ENCODE results near the gene HSPB1.
"Not testable (repeated sequence)": the region's sequence is repeated elsewhere in the genome, so short reads cannot be mapped to it uniquely, and the experiment has no call there.

Gene HSPB1

DNA sequence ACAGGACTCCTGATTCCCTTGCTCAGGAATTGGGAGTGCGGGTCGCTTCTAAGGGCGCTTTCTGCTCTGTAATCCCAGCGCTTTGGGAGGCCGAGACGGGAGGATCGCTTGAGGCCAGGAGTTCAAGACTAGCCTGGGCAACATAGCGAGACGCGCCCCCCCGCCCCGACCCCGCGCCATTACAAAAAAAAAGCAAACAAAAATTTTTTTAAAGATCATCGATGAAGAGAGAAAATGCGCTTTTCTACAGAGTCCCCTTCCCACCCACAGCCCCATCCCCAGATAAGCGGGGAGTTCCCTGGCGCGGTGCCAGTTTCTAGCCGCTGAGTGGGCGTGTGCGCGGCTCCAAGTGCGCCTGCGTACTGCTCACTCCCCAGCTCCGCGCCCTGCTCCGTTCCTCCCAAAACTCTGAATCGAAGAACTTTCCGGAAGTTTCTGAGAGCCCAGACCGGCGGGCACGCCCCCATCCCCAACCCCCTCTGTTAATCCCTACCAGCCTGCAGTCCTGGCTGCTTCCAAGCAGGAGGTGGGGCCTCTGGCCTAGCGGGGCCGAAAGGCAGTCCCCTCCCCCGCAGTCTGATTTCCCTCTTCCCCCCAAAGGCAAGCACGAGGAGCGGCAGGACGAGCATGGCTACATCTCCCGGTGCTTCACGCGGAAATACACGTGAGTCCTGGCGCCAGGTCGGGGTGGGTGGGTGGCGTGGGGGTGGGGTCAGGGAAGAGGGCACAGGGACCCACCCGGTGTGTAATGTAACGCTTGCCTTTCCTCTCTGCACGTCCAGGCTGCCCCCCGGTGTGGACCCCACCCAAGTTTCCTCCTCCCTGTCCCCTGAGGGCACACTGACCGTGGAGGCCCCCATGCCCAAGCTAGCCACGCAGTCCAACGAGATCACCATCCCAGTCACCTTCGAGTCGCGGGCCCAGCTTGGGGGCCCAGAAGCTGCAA is 1.0 kb downstream of the HSPB1 start:
- in situ Hi-C loops (cut with MboI; ENCODE audit: low sequenced_read_pairs), result no loop called here

DNA sequence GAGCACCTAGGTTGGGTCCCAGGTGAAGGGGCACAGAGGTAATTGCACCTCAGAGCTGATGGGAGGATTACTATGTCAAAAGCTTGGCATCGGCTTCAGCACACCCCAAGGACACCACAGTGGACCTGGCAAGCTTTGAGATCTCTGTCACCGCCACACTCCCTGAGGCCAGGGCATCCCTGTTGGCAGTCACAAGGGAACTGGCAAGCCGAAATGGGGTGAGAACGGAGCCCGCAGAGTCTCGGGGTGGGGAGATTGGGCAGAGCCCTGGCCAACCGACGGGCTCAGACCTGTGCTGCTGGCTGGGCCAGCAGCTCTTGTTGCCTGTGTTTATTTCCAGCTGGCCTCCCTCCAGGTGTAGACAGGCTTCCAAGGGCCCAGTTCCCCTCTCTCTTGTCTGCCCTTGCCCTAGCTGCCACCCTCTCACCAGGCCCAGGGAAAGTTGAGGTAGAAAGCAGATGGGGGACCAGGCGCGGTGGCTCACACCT is 2.5 kb downstream of the HSPB1 start:
- in situ Hi-C loops (cut with MboI; ENCODE audit: low sequenced_read_pairs), result no loop called here

DNA sequence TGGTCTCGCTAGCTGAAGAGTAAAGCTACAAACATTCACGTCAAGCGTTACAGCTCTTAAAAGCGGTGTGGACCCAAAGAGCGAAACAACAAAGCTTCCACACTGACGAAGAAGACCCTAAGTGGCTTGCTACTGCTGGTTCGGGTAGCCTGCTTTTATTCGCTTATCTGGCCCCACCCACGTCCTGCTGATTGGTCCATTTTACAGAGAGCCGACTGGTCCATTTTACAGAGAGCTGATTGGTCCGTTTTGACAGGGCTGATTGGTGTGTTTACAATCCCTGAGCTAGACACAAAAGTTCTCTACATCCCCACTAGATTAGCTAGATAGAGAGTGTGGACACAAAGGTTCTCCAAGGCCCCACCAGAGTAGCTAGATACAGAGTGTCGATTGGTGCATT is 6.4 kb downstream of the HSPB1 start:
- in situ Hi-C loops (cut with MboI; ENCODE audit: low sequenced_read_pairs), result not testable (repeated sequence)

DNA sequence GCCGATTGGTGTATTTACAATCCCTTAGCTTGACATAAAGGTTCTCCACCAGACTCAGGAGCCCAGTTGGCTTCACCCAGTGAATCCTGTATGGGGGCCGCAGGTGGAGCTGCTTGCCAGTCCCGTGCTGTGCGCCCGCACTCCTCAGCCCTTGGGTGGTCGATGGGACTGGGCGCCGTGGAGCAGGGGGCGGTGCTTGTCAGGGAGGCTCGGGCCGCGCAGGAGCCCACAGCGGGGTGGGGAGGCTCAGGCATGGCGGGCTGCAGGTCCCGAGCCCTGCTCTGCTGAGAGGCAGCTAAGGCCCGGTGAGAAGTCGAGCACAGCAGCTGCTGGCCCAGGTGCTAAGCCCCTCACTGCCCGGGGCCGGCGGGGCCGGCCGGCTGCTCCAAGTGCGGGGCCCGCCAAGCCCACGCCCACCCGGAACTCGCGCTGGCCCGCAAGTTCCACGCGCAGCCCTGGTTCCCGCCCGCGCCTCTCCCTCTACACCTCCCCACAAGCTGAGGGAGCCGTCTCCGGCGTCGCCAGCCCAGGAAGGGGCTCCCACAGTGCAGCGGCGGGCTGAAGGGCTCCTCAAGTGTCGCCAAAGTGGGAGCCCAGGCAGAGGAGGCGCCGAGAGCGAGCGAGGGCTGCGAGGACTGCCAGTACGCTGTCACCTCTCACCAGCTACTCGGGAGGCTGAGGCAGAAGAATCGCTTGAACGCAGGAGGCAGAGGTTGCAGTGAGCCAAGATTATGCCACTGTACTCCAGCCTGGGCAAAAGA is 7.0 kb downstream of the HSPB1 start:
- in situ Hi-C loops (cut with MboI; ENCODE audit: low sequenced_read_pairs), result loop anchor here (10.0 kb wide), 1 partner anchor 125 kb away; no protein-coding TSS in a partner anchor

DNA sequence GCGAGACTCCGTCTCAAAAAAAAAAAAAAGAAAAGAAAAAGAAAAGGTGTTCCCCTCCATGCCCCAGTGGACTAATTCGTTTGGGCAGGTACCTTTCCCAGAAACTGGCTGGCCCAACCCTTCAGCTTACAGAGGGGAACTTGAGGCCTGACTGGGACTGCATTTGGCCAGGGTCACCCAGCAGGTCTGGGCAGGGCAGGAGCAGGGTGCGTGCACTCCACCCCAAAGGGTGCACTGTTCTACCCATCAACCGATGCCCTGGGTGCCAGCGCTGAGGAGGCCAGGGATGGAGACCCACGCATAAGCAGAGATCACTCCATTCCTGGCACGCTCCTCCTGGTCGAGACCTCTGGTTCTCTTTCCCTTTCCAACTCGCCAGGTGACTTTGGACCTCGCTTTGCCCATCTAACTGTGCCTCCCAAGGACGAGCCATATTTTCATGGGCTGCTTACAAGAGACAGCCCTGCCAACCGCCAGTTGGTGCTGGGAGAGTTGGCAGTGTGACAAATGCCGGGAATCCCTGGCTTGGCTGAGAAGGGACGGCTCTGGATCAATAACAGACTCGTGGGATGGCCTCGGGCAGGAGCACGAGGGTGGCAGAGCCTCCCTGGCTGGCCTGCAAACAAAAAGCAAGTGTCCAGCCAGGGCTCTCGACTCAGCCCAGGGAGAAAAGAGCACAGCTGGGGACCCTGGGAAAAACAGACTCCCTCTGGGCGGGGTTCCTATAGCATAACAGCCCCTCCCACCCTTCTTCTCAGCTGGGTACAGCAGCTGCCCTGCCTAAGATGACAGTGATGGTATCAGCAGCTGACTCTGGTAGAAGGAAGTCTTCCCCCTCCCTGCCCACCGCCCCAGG is 7.9 kb downstream of the HSPB1 start:
- in situ Hi-C loops (cut with MboI; ENCODE audit: low sequenced_read_pairs), result loop anchor here (10.0 kb wide), 1 partner anchor 126 kb away; no protein-coding TSS in a partner anchor

DNA sequence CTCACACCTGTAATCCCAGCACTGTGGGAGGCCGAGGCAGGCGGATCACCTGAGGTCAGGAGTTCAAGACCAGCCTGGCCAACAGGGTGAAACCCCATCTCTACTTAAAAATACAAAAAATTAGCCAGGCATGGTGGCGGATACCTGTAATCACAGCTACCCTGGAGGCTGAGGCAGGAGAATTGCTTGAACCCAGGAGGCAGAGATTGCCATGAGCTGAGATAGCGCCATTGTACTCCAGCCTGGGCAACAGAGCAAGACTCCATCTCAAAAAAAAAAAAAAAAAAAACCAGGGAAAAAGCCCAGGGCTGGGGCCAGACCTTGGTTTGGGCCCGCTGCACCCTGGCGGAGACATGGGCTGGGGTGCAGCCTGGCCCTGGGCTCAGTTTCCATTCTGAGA is 9.4 kb downstream of the HSPB1 start:
- in situ Hi-C loops (cut with MboI; ENCODE audit: low sequenced_read_pairs), result loop anchor here (10.0 kb wide), 1 partner anchor 127 kb away; no protein-coding TSS in a partner anchor

DNA sequence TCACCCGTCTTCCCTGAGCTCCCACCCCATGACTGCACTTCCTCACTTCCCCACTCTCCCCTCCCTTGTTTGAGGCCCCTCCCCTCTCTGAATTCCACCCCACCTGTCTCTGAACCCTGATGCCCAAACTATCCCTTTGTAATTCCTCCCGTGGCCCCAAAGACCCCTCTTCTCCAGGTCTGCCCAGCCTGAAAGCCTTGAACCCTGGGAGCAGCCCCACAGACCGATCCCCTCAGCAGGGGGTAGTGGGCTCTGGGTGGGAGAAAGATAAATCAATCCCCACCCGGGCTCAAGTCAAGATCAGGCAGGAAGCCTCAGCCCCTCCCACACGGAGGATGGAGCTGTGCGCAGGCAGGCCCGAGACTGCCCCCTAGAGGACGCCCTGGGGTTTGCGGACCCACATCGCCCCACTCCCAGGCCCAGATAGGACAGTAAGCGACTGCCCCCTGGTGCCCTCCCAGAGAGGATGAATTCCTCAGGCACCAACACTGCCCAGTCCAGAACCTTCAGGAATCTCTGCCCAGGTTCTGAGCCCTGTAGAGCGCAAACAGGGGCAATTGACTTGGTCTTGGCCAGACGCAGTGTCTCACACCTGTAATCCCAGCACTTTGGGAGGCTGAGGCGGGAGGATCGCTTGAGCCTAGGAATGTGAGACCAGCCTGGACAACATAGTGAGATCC is 11.7 kb downstream of the HSPB1 start:
- in situ Hi-C loops (cut with MboI; ENCODE audit: low sequenced_read_pairs), result loop anchor here (10.0 kb wide), 1 partner anchor 129 kb away; no protein-coding TSS in a partner anchor

DNA sequence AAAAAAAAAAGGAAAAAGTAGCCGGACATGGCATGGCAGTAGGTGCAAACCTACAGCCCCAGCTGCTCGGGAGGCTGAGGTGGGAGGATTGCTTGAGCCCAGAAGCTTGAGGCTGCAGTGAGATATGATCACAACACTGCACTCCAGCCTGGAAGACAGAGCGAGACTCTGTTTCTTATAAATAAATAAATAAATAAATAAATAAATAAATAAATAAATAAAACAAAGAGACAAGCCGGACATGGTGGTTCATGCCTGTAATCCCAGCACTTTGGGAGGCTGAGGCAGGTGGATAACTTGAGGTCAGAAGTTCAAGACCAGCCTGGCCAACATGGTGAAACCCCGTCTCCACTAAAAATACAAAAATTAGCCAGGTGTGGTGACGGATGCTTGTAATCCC is 12.3 kb downstream of the HSPB1 start:
- in situ Hi-C loops (cut with MboI; ENCODE audit: low sequenced_read_pairs), result loop anchor here (10.0 kb wide), 1 partner anchor 130 kb away; no protein-coding TSS in a partner anchor

DNA sequence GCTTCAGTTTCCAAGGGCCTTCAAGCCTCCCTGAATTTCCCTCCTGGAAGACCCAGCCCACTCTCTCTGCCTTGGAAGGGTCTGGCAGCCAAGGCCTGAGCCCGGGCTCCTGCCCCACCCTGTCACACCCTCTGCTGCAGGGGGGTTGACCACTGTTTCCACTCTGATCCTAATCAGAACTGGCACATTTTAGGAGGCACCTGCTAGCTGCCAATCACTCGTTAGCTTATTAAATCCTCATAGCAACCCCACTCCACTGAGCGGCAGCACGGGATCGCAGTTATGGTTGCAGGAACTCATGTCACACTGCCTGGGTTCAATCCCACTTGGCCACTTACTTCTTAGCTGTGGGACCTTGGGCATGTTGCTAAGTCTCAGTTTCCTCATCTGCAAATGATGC is 12.9 kb downstream of the HSPB1 start:
- in situ Hi-C loops (cut with MboI; ENCODE audit: low sequenced_read_pairs), result loop anchor here (10.0 kb wide), 1 partner anchor 131 kb away; no protein-coding TSS in a partner anchor

DNA sequence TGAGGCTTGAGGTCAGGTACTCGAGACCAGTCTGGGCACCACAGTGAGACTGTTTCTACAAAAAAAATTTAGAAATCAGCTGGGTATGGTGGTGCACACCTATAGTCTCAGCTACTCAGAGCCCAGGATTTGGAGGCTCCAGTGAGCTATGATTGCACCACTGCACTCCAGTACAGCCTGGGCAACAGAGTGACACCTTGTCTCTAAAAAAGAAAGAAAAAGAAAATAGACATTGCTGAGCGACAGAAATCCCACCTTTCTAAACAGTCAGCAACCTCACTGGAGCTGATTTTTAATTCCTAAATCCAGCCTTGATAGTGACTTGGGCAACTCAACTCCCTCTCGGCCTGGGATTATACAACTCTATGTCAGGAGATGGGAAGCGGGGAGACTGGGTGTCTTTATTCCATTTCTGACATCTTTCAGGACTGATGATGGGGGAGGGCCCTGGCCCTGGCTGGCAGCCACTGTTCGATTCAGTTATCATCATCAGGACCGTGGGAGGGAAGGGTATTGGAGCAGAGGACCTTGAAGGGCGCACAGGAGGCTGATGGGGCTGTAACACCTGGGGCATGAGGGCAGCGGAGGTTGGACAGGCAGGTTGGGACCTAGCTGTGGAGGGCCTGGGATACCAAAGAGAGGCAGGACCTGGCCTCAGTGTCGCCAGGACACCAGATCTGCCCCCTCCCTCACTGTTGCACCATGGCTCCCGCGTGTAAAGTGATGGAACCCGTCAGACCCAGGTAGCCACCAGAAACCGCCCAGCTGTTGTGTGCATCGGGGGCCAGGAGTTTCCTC is 14.7 kb downstream of the HSPB1 start:
- in situ Hi-C loops (cut with MboI; ENCODE audit: low sequenced_read_pairs), result loop anchor here (10.0 kb wide), 1 partner anchor 132 kb away; no protein-coding TSS in a partner anchor

DNA sequence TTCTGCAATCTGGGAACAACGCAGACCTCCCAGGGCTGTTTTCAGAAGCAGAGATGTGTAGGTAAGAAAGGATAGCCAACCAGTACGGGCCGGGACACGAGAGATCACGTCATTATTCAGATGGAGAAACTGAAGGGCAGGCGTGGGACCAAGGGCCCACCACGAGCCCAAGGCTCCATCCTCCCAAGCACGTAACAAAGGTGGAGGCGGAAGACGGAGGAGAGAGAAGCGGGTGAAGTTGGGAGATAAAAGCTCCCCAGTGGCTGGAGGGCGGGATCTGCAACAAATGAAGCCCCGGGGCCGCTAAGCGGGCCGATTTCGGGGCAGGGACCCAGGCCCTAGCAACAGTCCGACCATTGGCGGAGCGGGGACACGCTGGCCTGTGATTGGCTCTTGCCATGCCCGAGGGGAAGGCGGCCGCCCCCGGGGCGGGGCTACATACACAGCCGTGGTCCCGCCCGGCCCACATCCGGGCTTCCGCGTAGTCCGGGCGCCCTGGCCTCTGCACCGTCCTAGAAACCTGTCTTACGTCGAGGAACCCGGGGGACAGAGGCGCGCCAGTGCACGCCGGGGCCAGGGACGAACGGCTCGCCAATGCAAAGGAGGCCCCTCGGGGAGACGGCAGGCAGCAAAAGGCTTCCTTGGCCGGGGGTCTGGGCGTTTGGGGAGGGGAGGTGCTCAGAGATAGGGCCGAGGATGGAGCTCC is 15.5 kb downstream of the HSPB1 start:
- in situ Hi-C loops (cut with MboI; ENCODE audit: low sequenced_read_pairs), result loop anchor here (10.0 kb wide), 1 partner anchor 133 kb away; no protein-coding TSS in a partner anchor

DNA sequence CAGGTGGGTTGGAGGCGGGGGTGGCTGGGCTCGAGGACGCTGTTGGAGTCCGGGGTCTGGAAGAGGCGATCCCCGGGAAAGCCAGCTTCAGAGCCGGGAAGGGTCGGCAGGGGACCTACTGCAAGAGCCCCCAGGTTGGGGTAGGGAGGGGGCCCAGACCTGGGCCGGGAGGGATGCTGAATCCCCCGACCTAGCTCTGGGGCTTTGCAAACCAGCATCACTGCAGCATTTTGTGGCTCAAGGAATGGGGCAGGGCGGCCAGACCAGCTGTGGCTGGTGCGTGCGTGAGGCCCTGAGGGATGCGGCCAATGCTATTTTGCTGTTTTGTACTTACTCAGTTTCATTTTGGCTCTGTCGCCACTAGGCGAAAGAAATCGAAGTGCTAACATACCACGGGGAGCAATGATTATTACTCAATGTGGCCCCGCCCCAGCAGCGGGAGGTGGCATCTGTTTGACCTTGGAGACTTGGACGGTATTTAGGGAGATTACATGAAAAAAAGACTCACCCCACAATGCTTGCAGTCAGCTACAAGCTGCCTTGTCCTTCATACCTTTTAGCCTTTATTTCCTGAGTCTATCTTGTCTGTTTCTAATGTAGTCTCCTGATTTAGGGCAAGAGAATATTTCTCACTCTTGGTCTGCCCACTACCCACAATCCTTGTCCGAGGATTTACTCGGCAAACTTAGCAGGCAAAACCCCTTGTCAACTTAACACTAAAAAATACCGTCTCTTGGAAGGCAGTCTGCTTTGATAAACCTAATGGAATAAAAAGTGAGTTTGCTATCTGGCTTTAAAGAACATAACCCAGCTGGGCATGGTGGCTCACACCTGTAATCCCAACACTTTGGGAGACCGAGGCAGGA is 16.2 kb downstream of the HSPB1 start:
- in situ Hi-C loops (cut with MboI; ENCODE audit: low sequenced_read_pairs), result loop anchor here (10.0 kb wide), 1 partner anchor 134 kb away; no protein-coding TSS in a partner anchor

DNA sequence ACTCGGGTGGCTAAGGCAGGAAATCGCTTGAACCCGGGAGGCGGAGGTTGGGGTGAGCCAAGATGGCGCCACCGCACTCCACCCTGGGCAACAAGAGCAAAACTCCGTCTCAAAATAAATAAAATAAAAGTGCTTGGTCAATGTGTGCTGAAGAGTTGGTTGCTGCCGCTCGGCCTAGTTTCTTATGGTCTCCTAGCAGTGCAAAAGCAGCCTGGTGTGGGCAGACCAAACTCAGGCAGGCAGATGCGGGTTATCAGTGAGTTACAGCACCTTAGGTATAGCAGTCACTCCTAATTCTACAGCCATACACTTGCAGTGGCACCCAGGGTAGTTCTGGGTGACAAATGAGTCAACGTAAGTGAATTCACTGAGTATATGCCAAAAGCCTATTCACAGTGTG is 22.6 kb downstream of the HSPB1 start:
- in situ Hi-C loops (cut with MboI; ENCODE audit: low sequenced_read_pairs), result no loop called here

DNA sequence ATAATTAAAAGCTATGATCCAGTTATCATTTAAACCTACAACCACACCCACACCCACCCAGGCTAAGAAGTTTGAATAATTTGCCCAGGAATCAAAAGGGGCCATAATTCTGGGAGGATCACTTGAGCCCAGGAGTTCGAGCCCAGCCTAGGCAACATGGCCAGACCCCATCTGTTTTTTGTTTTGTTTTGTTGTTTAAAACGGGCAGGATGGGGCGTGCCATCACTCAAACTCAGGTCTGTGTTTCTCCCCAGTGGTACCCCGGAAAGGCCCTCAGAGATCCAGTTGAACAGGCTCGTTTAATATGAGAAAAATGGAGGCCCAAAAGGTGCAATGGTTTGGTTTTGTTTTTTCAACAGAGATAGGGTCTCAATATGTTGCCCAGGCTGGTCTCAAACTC is 23.3 kb downstream of the HSPB1 start:
- in situ Hi-C loops (cut with MboI; ENCODE audit: low sequenced_read_pairs), result no loop called here

DNA sequence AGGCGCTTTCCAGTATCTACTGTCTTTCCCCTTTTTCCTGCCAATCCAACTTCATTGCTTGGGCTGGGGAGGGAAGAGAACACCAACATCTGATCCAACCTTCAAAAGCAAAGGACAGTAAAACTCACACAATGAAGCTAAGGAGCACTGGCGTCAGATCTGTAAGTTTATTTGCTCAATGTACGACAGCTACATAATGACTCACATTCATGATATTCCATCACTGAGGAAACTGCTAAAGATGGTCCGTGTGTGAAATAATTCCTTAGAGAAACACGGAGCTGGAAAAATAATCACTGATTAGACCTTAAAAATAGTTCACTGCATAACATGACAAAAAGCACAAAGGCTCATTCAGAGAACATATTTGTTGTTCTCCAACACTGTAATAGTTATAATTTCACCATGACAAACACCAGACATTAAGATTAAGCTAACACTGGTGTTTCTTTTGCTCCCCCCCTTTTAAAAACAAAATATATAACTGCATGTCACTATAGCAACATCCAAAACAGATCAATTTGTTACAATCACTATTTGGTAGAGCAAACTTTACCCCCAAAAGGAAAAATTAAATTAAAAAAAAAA is 24.3 kb downstream of the HSPB1 start:
- in situ Hi-C loops (cut with MboI; ENCODE audit: low sequenced_read_pairs), result no loop called here

DNA sequence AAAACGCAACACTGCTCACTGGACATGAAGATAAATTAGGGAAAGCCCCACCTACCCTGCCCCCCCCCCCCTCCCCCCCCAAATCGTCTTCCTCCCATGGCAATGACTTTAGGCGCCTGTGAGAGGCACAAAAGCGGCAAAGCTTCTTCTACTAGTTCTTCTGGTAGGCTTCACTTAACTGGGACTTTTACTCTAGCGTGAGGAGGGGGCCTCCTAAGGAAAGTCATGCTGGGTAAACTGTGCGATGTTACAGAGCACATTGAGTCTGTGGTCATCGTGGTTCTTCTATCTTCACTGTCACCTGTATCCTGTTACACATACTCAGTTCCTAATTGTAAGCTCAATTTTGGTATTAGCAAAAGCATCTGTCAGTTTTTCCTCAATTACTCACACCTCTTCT is 25.1 kb downstream of the HSPB1 start:
- in situ Hi-C loops (cut with MboI; ENCODE audit: low sequenced_read_pairs), result no loop called here

DNA sequence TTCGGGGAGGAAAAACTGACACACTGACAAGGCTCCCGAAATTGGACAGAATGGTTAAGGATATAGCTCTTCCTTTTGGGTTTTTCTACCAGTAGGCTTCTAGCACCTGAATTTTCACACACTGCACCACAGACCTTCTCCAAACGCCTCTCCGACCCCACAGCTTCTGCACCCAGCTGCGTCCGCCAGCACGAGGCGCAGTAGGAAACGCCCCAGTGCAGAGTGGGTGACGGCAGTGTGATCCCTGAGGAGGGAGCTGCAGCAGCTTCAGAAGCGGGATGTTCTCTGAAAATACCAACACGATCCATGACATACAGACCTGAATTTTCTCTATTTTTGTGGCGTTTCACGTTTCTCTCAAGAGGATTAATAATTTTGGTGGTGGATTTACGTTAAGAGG is 25.9 kb downstream of the HSPB1 start:
- in situ Hi-C loops (cut with MboI; ENCODE audit: low sequenced_read_pairs), result no loop called here

All from HL-60/S4 treated with phorbol 12-myristate 13-acetate at 8.2 ng/mL for 4 days and 3 days (cell line).